HepG2 (cell line): ENCODE measurements around the gene PRXL2A. TPM values are rescaled to one million over a fixed set of nuclear protein-coding genes. Genes with fewer than 3 reads are reported as not detected.
"Not testable (repeated sequence)": the region's sequence is repeated elsewhere in the genome, so short reads cannot be mapped to it uniquely, and the experiment has no call there.

Experiments used
- ATAC-seq: fragments of 200-7000 bp; cut with Tn5 transposase; 3 replicates; pipeline ENCODE4 v1.9.1; 2020; ENCODE audit warnings: mild to moderate bottlenecking, moderate library complexity
- BruUV-seq: library from RNA; stranded (reverse); fragments of 400-500 nt; replicated peaks from 2 replicates; lab custom pipeline; 2021; lab: Mats Ljungman, UMichigan
- CTCF ChIA-PET: fragments of 300-600 bp; formaldehyde crosslinking; extraction: SDS; loops from one replicate; lab custom pipeline; 2021; ENCODE audit warnings: low total read pairs, inconsistent platforms, low intra/inter-chr PET ratio; lab: Yijun Ruan, JAX
- POLR2A ChIA-PET: fragments of 350-600 bp; sonication (Branson Sonifier 250); formaldehyde crosslinking; loops from one replicate; lab custom pipeline; 2020; ENCODE audit warnings: antibody characterized with exemption, inconsistent platforms; lab: Yijun Ruan, JAX
- DNase-seq: peaks from one replicate; pipeline ENCODE4 v3.0.0-alpha.2; 2015; ENCODE audit warnings: low spot score
- FAIRE-seq: peaks from 3 replicates; lab custom pipeline; 2011; peaks lifted over from hg19 to GRCh38; lab: Jason Lieb, UNC
- H2AFZ ChIP-seq: one replicate; pipeline ENCODE4 v1.6.1; 2011; ENCODE audit warnings: low read length, inconsistent platforms
- H3K27ac ChIP-seq: fragments of 300-600 bp; 3 replicates; pipeline ENCODE4 v1.8.0; 2011; ENCODE audit warnings: mixed run types, mild to moderate bottlenecking, mixed read lengths, low read length, inconsistent platforms; ENCODE audit not compliant: insufficient read depth; ENCODE audit errors: extremely low read length
- H3K27me3 ChIP-seq, 2 experiments: fragments of 200-600 bp in 1 of 2; 2 replicates in 1 of 2; 3 replicates in 1 of 2; pipeline versions ENCODE4 v1.6.0 to v1.8.0; 2011; ENCODE audit warnings: low read length in 2 of 2, mild to moderate bottlenecking in 2 of 2, moderate library complexity in 2 of 2, inconsistent platforms in 1 of 2; ENCODE audit not compliant: insufficient read depth in 2 of 2, control insufficient read depth in 1 of 2
- H3K36me3 ChIP-seq, 2 experiments: fragments of 200-600 bp in 1 of 2; replicated peaks in 1 of 2; 2 replicates in 1 of 2; 3 replicates in 1 of 2; pipeline versions ENCODE4 v1.5.1 to v1.8.0; 2011; ENCODE audit warnings: low read length in 2 of 2, inconsistent platforms in 1 of 2; ENCODE audit not compliant: insufficient read depth in 2 of 2, control insufficient read depth in 1 of 2
- H3K4me1 ChIP-seq: 2 replicates; pipeline ENCODE4 v1.5.1; 2012; ENCODE audit warnings: low read length, inconsistent platforms; ENCODE audit not compliant: insufficient read depth
- H3K4me2 ChIP-seq: 2 replicates; pipeline ENCODE4 v1.6.0; 2011; ENCODE audit warnings: low read depth, low read length, inconsistent platforms
- H3K4me3 ChIP-seq, 3 experiments: fragments of 200-600 bp in 1 of 3; sonication (generic), shearing (Covaris generic) in 1 of 3; replicated peaks in 1 of 3; 2 replicates each; pipeline ENCODE4 v1.5.1; 2011 to 2016; ENCODE audit warnings: low read length in 3 of 3, inconsistent platforms in 2 of 3, low read depth in 2 of 3, mild to moderate bottlenecking in 2 of 3, control low read depth in 1 of 3, mixed read lengths in 1 of 3; ENCODE audit not compliant: insufficient read depth in 1 of 3
- H3K79me2 ChIP-seq: one replicate; pipeline ENCODE4 v1.6.1; 2011; ENCODE audit warnings: low read length, inconsistent platforms; ENCODE audit not compliant: insufficient read depth
- H3K9ac ChIP-seq: 2 replicates; pipeline ENCODE4 v1.6.0; 2011; ENCODE audit warnings: mild to moderate bottlenecking, low read depth, low read length, inconsistent platforms; ENCODE audit not compliant: insufficient read depth
- H3K9me3 ChIP-seq: 2 replicates; pipeline ENCODE4 v1.5.1; 2012; ENCODE audit warnings: mild to moderate bottlenecking, low read length
- H4K20me1 ChIP-seq: 2 replicates; pipeline ENCODE4 v1.6.0; 2011; ENCODE audit warnings: inconsistent platforms, mild to moderate bottlenecking, low read length, moderate library complexity; ENCODE audit not compliant: insufficient read depth
- DMTF1 ChIP-seq: sonication (generic); formaldehyde crosslinking; IDR thresholded peaks from 2 replicates; pipeline ENCODE4 v1.4.0; 2020; ENCODE audit warnings: mild to moderate bottlenecking, missing genetic modification reagents
- MEF2D ChIP-seq: sonication (generic); formaldehyde crosslinking; IDR thresholded peaks from 2 replicates; pipeline ENCODE4 v1.5.1; 2020; ENCODE audit warnings: mild to moderate bottlenecking, missing genetic modification reagents
- MTF2 ChIP-seq: sonication (generic); formaldehyde crosslinking; IDR thresholded peaks from 2 replicates; pipeline ENCODE4 v1.5.0; 2020; ENCODE audit warnings: missing genetic modification reagents, borderline replicate concordance
- ZBTB43 ChIP-seq: sonication (generic); formaldehyde crosslinking; conservative IDR thresholded peaks from 2 replicates; pipeline ENCODE4 v1.4.0; 2020; ENCODE audit warnings: missing genetic modification reagents
- ZBTB46 ChIP-seq: sonication (generic); formaldehyde crosslinking; IDR thresholded peaks from 2 replicates; pipeline ENCODE4 v1.4.0; 2020; ENCODE audit warnings: mild to moderate bottlenecking, missing genetic modification reagents, borderline replicate concordance
- ZNF547 ChIP-seq: sonication (generic); formaldehyde crosslinking; IDR thresholded peaks from 2 replicates; pipeline ENCODE4 v1.5.1; 2020; ENCODE audit warnings: mild to moderate bottlenecking, missing genetic modification reagents
- WGBS: methylation state at CpG from one replicate; pipeline ENCODE4 v1.1.6; 2017; ENCODE audit warnings: low lambda C conversion rate; 5-methylcytosine and 5-hydroxymethylcytosine counted together
- in situ Hi-C: cut with HindIII; loops from 2 replicates; pipeline ENCODE4 v1.10.0; 2017; ENCODE audit warnings: low pct_unique_long_range_greater_than_20kb; ENCODE audit not compliant: extremely low pct_ligation_motif_present
- intact Hi-C: fragments of 100-400 bp; cut with micrococcal nuclease; formaldehyde crosslinking; loops from one replicate; pipeline ENCODE4 v1.10.0; 2022; ENCODE audit not compliant: unreplicated experiment
- polyA plus RNA-seq, 8 experiments: library from polyadenylated mRNA; depleted of rRNA in 3 of 8; stranded (reverse) in 7 of 8; unstranded in 1 of 8; fragments of >200 nt; fragmentation: Illumina TruSeq in 4 of 8; extraction: Trizol in 4 of 8; gene quantifications; 2 replicates each; pipeline versions ENCODE4 v1.2.1 to v1.2.3, GENCODE V29; 2011 to 2016; ENCODE audit warnings: low read depth in 4 of 8, missing spikeins in 1 of 8, mixed read lengths in 1 of 8; ENCODE audit not compliant: insufficient read depth in 1 of 8
- total RNA-seq, 5 experiments: library from RNA; depleted of rRNA; stranded (reverse); fragments of >200 nt; fragmentation: Illumina TruSeq; extraction: Trizol; gene quantifications; 2 replicates each; pipeline ENCODE4 v1.2.3, GENCODE V29; 2016; ENCODE audit warnings: low read depth in 1 of 5

The PRXL2A gene
- total and polyA plus RNA-seq, 2 of the 13 experiments (the other 11 are each of a cell fraction or from before 2014, with no cell fraction given): 43.9 to 79.9 TPM

GRCh38 chr10:80416479-80417098, 8.2 kb downstream of the PRXL2A start (continued):
- TF ChIP-seq ZBTB46 (CRISPR knock-in tag) (no peak), ZNF547 (no peak), DMTF1 (CRISPR knock-in tag) (no peak), MTF2 (CRISPR knock-in tag) (no peak), ZBTB43 (CRISPR knock-in tag) (no peak), MEF2D (CRISPR knock-in tag) (no peak)

GRCh38 chr10:80417256-80417655, 8.9 kb downstream of the PRXL2A start:
- ATAC-seq, H3K9ac ChIP-seq, CTCF ChIA-PET, BruUV-seq, H3K9me3 ChIP-seq, H2AFZ ChIP-seq, H3K27ac ChIP-seq, DNase-seq, H3K4me2 ChIP-seq, H3K27me3 ChIP-seq, in situ Hi-C loops, H4K20me1 ChIP-seq, H3K4me3 ChIP-seq, FAIRE-seq, intact Hi-C loops: not testable (repeated sequence)
- peaks cover 9 to 17% of the 10 kb centered on the region in 2 experiments for H3K36me3 ChIP-seq
- peaks cover 57% of the 10 kb centered on the region for H3K79me2 ChIP-seq
- 92% methylated on average over 6 of the region's 6 CpGs for WGBS
- peaks cover 62% of the 10 kb centered on the region for H3K4me1 ChIP-seq
- POLR2A ChIA-PET: interaction anchor here (6.1 kb wide), 1 partner anchor 10 kb away, joined by 35 read pairs; the partner anchor contains the start of gene PRXL2A
